WTC11 (cell line): ENCODE data around the gene CEP57L1.
"Not testable (repeated sequence)": the region's sequence is repeated elsewhere in the genome, so short reads cannot be mapped to it uniquely, and the experiment has no call there.

Source experiments
- FOXK1 ChIP-seq: sonication (generic); formaldehyde crosslinking; IDR thresholded peaks from 2 replicates; pipeline ENCODE4 v1.8.0; 2022; ENCODE audit warnings: mild to moderate bottlenecking, moderate library complexity, missing genetic modification reagents
- GTF2I ChIP-seq: fragments of 250-450 bp; sonication (Bioruptor Pico); conservative IDR thresholded peaks from 2 replicates; pipeline ENCODE4 v1.4.0; 2021; ENCODE audit warnings: mild to moderate bottlenecking
- IRF2 ChIP-seq: sonication (generic); formaldehyde crosslinking; IDR thresholded peaks from 2 replicates; pipeline ENCODE4 v1.8.0; 2022; ENCODE audit warnings: low read depth, missing genetic modification reagents, borderline replicate concordance
- JUN ChIP-seq: sonication (generic); formaldehyde crosslinking; IDR thresholded peaks from 2 replicates; pipeline ENCODE4 v1.8.0; 2023; ENCODE audit warnings: mild to moderate bottlenecking, missing genetic modification reagents
- NR3C1 ChIP-seq: sonication (generic); formaldehyde crosslinking; conservative IDR thresholded peaks from 2 replicates; pipeline ENCODE4 v1.8.1; 2023; ENCODE audit warnings: low read depth, mild to moderate bottlenecking, missing genetic modification reagents
- TEAD1 ChIP-seq: sonication (generic); formaldehyde crosslinking; IDR thresholded peaks from 2 replicates; pipeline ENCODE4 v1.8.0; 2022; ENCODE audit warnings: mild to moderate bottlenecking, missing genetic modification reagents
- ZNF423 ChIP-seq: fragments of 250-450 bp; sonication (Bioruptor Pico); IDR thresholded peaks from 2 replicates; pipeline ENCODE4 v2.1.2; 2022; ENCODE audit warnings: mild to moderate bottlenecking, moderate library complexity
- TF ChIP-seq, protein P1 (sequence below): fragments of 200-600 bp; IDR thresholded peaks from 2 replicates; pipeline ENCODE4 v1.8.0; 2022; ENCODE audit warnings: antibody characterized with exemption
- TF ChIP-seq, protein P2 (sequence below): sonication (generic); formaldehyde crosslinking; conservative IDR thresholded peaks from 2 replicates; pipeline ENCODE4 v1.8.1; 2022; ENCODE audit warnings: mild to moderate bottlenecking, missing genetic modification reagents
- TF ChIP-seq, protein P3 (sequence below): sonication (generic); formaldehyde crosslinking; IDR thresholded peaks from 2 replicates; pipeline ENCODE4 v1.8.1; 2022; ENCODE audit warnings: missing genetic modification reagents, borderline replicate concordance
- TF ChIP-seq, protein P4 (sequence below): sonication (generic); formaldehyde crosslinking; conservative IDR thresholded peaks from 2 replicates; pipeline ENCODE4 v1.8.1; 2023; ENCODE audit warnings: mild to moderate bottlenecking, low read depth, missing genetic modification reagents, moderate library complexity
- TF ChIP-seq, protein P5 (sequence below): sonication (generic); formaldehyde crosslinking; IDR thresholded peaks from 2 replicates; pipeline ENCODE4 v1.8.1; 2023; ENCODE audit warnings: mild to moderate bottlenecking, missing genetic modification reagents, moderate library complexity

DNA sequence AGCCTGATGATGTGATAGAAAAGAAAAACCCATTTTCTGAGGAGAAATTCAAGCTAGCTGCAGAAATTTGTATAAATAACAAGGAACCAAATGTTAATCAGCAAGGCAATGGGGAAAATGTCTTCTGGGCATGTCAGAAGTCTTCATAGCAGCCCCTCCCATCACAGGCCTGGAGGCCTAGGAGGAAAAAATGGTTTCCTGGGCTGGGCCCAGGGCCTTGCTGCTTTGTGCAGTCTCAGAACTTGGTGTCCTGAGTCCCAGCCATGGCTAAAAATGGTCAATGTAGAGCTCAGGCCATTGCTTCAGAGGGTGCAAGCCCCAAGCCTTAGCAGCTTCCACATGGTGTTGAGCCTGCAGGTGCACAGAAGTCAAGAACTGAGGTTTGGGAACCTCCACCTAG lies 96.1 kb downstream of the CEP57L1 start:
- not testable (repeated sequence) for TF ChIP-seq GTF2I (CRISPR knock-in tag); TEAD1 (CRISPR knock-in tag); NR3C1; IRF2 (CRISPR knock-in tag); FOXK1; ZNF423 (CRISPR knock-in tag); JUN (CRISPR knock-in tag)
- TF ChIP-seq, protein P1, sequence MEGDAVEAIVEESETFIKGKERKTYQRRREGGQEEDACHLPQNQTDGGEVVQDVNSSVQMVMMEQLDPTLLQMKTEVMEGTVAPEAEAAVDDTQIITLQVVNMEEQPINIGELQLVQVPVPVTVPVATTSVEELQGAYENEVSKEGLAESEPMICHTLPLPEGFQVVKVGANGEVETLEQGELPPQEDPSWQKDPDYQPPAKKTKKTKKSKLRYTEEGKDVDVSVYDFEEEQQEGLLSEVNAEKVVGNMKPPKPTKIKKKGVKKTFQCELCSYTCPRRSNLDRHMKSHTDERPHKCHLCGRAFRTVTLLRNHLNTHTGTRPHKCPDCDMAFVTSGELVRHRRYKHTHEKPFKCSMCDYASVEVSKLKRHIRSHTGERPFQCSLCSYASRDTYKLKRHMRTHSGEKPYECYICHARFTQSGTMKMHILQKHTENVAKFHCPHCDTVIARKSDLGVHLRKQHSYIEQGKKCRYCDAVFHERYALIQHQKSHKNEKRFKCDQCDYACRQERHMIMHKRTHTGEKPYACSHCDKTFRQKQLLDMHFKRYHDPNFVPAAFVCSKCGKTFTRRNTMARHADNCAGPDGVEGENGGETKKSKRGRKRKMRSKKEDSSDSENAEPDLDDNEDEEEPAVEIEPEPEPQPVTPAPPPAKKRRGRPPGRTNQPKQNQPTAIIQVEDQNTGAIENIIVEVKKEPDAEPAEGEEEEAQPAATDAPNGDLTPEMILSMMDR: not testable (repeated sequence)
- TF ChIP-seq, protein P2, sequence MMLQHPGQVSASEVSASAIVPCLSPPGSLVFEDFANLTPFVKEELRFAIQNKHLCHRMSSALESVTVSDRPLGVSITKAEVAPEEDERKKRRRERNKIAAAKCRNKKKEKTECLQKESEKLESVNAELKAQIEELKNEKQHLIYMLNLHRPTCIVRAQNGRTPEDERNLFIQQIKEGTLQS: not testable (repeated sequence)
- TF ChIP-seq, protein P3, sequence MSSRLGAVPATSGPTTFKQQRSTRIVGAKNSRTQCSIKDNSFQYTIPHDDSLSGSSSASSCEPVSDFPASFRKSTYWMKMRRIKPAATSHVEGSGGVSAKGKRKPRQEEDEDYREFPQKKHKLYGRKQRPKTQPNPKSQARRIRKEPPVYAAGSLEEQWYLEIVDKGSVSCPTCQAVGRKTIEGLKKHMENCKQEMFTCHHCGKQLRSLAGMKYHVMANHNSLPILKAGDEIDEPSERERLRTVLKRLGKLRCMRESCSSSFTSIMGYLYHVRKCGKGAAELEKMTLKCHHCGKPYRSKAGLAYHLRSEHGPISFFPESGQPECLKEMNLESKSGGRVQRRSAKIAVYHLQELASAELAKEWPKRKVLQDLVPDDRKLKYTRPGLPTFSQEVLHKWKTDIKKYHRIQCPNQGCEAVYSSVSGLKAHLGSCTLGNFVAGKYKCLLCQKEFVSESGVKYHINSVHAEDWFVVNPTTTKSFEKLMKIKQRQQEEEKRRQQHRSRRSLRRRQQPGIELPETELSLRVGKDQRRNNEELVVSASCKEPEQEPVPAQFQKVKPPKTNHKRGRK (CRISPR knock-in tag): not testable (repeated sequence)
- TF ChIP-seq, protein P4, sequence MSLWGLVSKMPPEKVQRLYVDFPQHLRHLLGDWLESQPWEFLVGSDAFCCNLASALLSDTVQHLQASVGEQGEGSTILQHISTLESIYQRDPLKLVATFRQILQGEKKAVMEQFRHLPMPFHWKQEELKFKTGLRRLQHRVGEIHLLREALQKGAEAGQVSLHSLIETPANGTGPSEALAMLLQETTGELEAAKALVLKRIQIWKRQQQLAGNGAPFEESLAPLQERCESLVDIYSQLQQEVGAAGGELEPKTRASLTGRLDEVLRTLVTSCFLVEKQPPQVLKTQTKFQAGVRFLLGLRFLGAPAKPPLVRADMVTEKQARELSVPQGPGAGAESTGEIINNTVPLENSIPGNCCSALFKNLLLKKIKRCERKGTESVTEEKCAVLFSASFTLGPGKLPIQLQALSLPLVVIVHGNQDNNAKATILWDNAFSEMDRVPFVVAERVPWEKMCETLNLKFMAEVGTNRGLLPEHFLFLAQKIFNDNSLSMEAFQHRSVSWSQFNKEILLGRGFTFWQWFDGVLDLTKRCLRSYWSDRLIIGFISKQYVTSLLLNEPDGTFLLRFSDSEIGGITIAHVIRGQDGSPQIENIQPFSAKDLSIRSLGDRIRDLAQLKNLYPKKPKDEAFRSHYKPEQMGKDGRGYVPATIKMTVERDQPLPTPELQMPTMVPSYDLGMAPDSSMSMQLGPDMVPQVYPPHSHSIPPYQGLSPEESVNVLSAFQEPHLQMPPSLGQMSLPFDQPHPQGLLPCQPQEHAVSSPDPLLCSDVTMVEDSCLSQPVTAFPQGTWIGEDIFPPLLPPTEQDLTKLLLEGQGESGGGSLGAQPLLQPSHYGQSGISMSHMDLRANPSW (CRISPR knock-in tag): not testable (repeated sequence)
- TF ChIP-seq, protein P5, sequence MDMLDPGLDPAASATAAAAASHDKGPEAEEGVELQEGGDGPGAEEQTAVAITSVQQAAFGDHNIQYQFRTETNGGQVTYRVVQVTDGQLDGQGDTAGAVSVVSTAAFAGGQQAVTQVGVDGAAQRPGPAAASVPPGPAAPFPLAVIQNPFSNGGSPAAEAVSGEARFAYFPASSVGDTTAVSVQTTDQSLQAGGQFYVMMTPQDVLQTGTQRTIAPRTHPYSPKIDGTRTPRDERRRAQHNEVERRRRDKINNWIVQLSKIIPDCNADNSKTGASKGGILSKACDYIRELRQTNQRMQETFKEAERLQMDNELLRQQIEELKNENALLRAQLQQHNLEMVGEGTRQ (CRISPR knock-in tag): not testable (repeated sequence)
